SU-DHL-6 (cell line): ENCODE data around the gene SST.

Experiments used
- H2AFZ ChIP-seq: fragments of 200-600 bp; sonication (generic); 2 replicates; pipeline ENCODE4 v1.6.1; 2014; ENCODE audit warnings: low read depth, mild to moderate bottlenecking, moderate library complexity, mixed read lengths, antibody characterized with exemption, low read length; ENCODE audit not compliant: severe bottlenecking
- H3F3A ChIP-seq: fragments of 200-600 bp; shearing (Covaris generic); 2 replicates; pipeline ENCODE4 v1.6.0; 2016; ENCODE audit warnings: antibody characterized with exemption, mild to moderate bottlenecking; ENCODE audit not compliant: insufficient read depth
- H3K27ac ChIP-seq: fragments of 200-600 bp; sonication (generic); 2 replicates; pipeline ENCODE4 v1.5.1; 2016; ENCODE audit warnings: low read depth, mild to moderate bottlenecking, low read length, moderate library complexity, mixed read lengths
- H3K27me3 ChIP-seq: fragments of 200-600 bp; sonication (generic), shearing (Covaris generic); 2 replicates; pipeline ENCODE4 v1.6.0; 2014; ENCODE audit warnings: mild to moderate bottlenecking, low read length
- H3K36me3 ChIP-seq: fragments of 200-600 bp; sonication (generic); 2 replicates; pipeline ENCODE4 v1.6.1; 2014; ENCODE audit warnings: mild to moderate bottlenecking, low read length, mixed read lengths
- H3K4me2 ChIP-seq: fragments of 300-600, 200-600 bp; shearing (Covaris generic), sonication (generic); 2 replicates; pipeline ENCODE4 v1.6.0; 2014; ENCODE audit warnings: low read length, low read depth, mild to moderate bottlenecking; ENCODE audit not compliant: poor library complexity, severe bottlenecking
- H3K4me3 ChIP-seq: fragments of 200-600 bp; sonication (generic); 2 replicates; pipeline ENCODE4 v1.5.1; 2014; ENCODE audit warnings: antibody characterized with exemption, low read length, mild to moderate bottlenecking, mixed read lengths; ENCODE audit not compliant: insufficient read depth, poor library complexity, severe bottlenecking
- H3K79me2 ChIP-seq: fragments of 200-600 bp; sonication (generic); 2 replicates; pipeline ENCODE4 v1.6.1; 2014; ENCODE audit warnings: mild to moderate bottlenecking, low read length, moderate library complexity; ENCODE audit not compliant: insufficient read depth
- H3K9ac ChIP-seq: fragments of 200-600 bp; sonication (generic); 2 replicates; pipeline ENCODE4 v1.7.0; 2014; ENCODE audit warnings: mild to moderate bottlenecking, low read length
- H3K9me2 ChIP-seq: fragments of 200-600 bp; sonication (generic); replicated peaks from 2 replicates; pipeline ENCODE4 v1.6.1; 2014; ENCODE audit warnings: low read length; ENCODE audit not compliant: insufficient read depth
- H3K9me3 ChIP-seq: fragments of 200-600 bp; sonication (generic); 2 replicates; pipeline ENCODE4 v1.6.1; 2014; ENCODE audit warnings: low read length, mixed read lengths; ENCODE audit not compliant: insufficient read depth
- H4K20me1 ChIP-seq: fragments of 200-600 bp; sonication (generic); 2 replicates; pipeline ENCODE4 v1.6.1; 2014; ENCODE audit warnings: low read depth, mild to moderate bottlenecking, antibody characterized with exemption, low read length, moderate library complexity, mixed read lengths
- CTCF ChIP-seq: fragments of 200-600 bp; sonication (generic); IDR thresholded peaks from one replicate; pipeline ENCODE4 v1.5.1; 2017; ENCODE audit warnings: antibody characterized with exemption, mild to moderate bottlenecking, low read length, moderate library complexity; ENCODE audit not compliant: insufficient read depth, poor library complexity, severe bottlenecking
- EZH2phosphoT487 ChIP-seq: fragments of 200-600 bp; sonication (generic), shearing (Covaris generic); conservative IDR thresholded peaks from 2 replicates; pipeline ENCODE4 v1.6.1; 2018; ENCODE audit warnings: mild to moderate bottlenecking, antibody characterized with exemption, low read length, moderate library complexity, mixed read lengths

SST gene

GRCh38 chr3:187667526-187667925, 2.7 kb downstream of the SST start:
- Histone ChIP-seq H3K4me3 (no peak overlapping the region), H4K20me1 (no peaks in the 10 kb centered on the region), H3F3A (no peaks in the 10 kb centered on the region), H3K4me2 (no peak overlapping the region), H3K79me2 (no peaks in the 10 kb centered on the region), H2AFZ (no peak overlapping the region), H3K9me3 (no peaks in the 10 kb centered on the region), H3K27me3 (no peaks in the 10 kb centered on the region), H3K9ac (no peak overlapping the region), H3K9me2 (no peaks in the 10 kb centered on the region), H3K27ac (no peak overlapping the region), H3K36me3 (no peaks in the 10 kb centered on the region)
- no peak for TF ChIP-seq EZH2phosphoT487
- TF ChIP-seq CTCF: no peak

GRCh38 chr3:187665764-187666402, 4.3 kb downstream of the SST start:
- no peaks in the 10 kb centered on the region for H3K27me3 ChIP-seq
- H3K4me2 ChIP-seq: no peak overlapping the region
- H3K36me3 ChIP-seq: no peaks in the 10 kb centered on the region

GRCh38 chr3:187665010-187665409, 5.2 kb downstream of the SST start:
- H3F3A ChIP-seq: no peaks in the 10 kb centered on the region
- no peaks in the 10 kb centered on the region for H3K27me3 ChIP-seq
- H4K20me1 ChIP-seq: no peaks in the 10 kb centered on the region
- no peak overlapping the region for H3K27ac ChIP-seq
- no peaks in the 10 kb centered on the region for H3K79me2 ChIP-seq
- no peak overlapping the region for H3K4me3 ChIP-seq
- no peak overlapping the region for H2AFZ ChIP-seq
- TF ChIP-seq CTCF (no peak), EZH2phosphoT487 (no peak)
- no peaks in the 10 kb centered on the region for H3K9me3 ChIP-seq
- H3K36me3 ChIP-seq: no peaks in the 10 kb centered on the region
- no peak overlapping the region for H3K4me2 ChIP-seq
- no peaks in the 10 kb centered on the region for H3K9me2 ChIP-seq
- H3K9ac ChIP-seq: no peak overlapping the region

More at GRCh38 chr3:187665764-187666402, 4.3 kb downstream of the SST start:
- H3K79me2 ChIP-seq: no peaks in the 10 kb centered on the region
- no peaks in the 10 kb centered on the region for H3K9me3 ChIP-seq
- H3K9ac ChIP-seq: no peak overlapping the region
- H3F3A ChIP-seq: no peaks in the 10 kb centered on the region
- TF ChIP-seq EZH2phosphoT487: no peak
- TF ChIP-seq CTCF: no peak
- H3K4me3 ChIP-seq: no peak overlapping the region
- no peaks in the 10 kb centered on the region for H3K9me2 ChIP-seq
- no peaks in the 10 kb centered on the region for H4K20me1 ChIP-seq
- H3K27ac ChIP-seq: no peak overlapping the region
- no peak overlapping the region for H2AFZ ChIP-seq
